Measurements from ENCODE around the gene PDLIM4.

PDLIM4 gene

GRCh38 chr5:132209901-132210545 is 47.5 kb upstream of the PDLIM4 start:
- no peak overlapping the region for H3K4me3 ChIP-seq (ENCODE audit: low read length)
- H3F3A ChIP-seq (ENCODE audit: control insufficient read depth, insufficient read depth) = no peaks in the 10 kb centered on the region
- H3K79me2 ChIP-seq (ENCODE audit: control insufficient read depth, low read length) = no peaks in the 10 kb centered on the region
- H3K9me2 ChIP-seq (replicated peaks; ENCODE audit: control insufficient read depth, low read length) = no peaks in the 10 kb centered on the region
- H4K20me1 ChIP-seq (ENCODE audit: control insufficient read depth, insufficient read depth, low read depth, low read length) = no peaks in the 10 kb centered on the region
- TF ChIP-seq CTCF (IDR thresholded peaks at IDR 0.05; ENCODE audit: low read depth, low read length, poor library complexity, severe bottlenecking) = no peak
- no peak for TF ChIP-seq EZH2phosphoT487 (IDR thresholded peaks at IDR 0.05; ENCODE audit: borderline replicate concordance, low read length)
- H3K27ac ChIP-seq (ENCODE audit: low read depth, low read length) = no peak overlapping the region
- peaks cover 12% of the 10 kb centered on the region for H3K27me3 ChIP-seq (ENCODE audit: control insufficient read depth, low read length)
- no peaks in the 10 kb centered on the region for H3K4me1 ChIP-seq (ENCODE audit: control insufficient read depth, low read length)
- no peak overlapping the region for H3K4me2 ChIP-seq (ENCODE audit: low read length)
- H3K36me3 ChIP-seq (ENCODE audit: control insufficient read depth, low read length) = no peaks in the 10 kb centered on the region
- no peaks in the 10 kb centered on the region for H3K9me3 ChIP-seq (ENCODE audit: control insufficient read depth, insufficient read depth, low read length)

DNA sequence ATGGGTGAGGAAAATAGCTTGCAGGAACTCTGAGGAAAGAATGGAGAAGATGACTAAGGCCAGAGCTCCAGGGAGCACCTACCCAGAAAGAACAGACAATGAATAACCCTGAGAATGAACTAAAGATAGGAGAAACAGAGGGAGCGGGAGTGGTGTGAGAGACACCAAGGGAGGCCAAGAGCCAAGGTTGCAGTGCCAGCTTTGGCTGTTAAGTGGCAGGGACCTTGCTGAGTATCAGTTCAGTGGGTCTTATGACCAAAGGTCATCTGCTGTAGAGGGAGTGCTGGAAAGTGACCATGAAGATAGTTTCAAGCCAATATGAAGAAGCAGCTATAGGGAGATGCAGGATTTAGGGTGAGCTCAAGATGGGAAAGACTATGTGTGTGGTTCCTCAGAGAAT is 46.6 kb upstream of the PDLIM4 start:
- no peaks in the 10 kb centered on the region for H3K4me1 ChIP-seq (ENCODE audit: control insufficient read depth, low read length)
- no peaks in the 10 kb centered on the region for H4K20me1 ChIP-seq (ENCODE audit: control insufficient read depth, insufficient read depth, low read depth, low read length)
- H3K9me3 ChIP-seq (ENCODE audit: control insufficient read depth, insufficient read depth, low read length) = no peaks in the 10 kb centered on the region
- H3K36me3 ChIP-seq (ENCODE audit: control insufficient read depth, low read length) = no peaks in the 10 kb centered on the region
- no peak overlapping the region for H3K4me2 ChIP-seq (ENCODE audit: low read length)
- no peaks in the 10 kb centered on the region for H3K9me2 ChIP-seq (replicated peaks; ENCODE audit: control insufficient read depth, low read length)
- no peaks in the 10 kb centered on the region for H3K79me2 ChIP-seq (ENCODE audit: control insufficient read depth, low read length)
- no peaks in the 10 kb centered on the region for H3F3A ChIP-seq (ENCODE audit: control insufficient read depth, insufficient read depth)
- no peak for TF ChIP-seq EZH2phosphoT487 (IDR thresholded peaks at IDR 0.05; ENCODE audit: borderline replicate concordance, low read length)
- no peak for TF ChIP-seq CTCF (IDR thresholded peaks at IDR 0.05; ENCODE audit: low read depth, low read length, poor library complexity, severe bottlenecking)
- H3K27me3 ChIP-seq (ENCODE audit: control insufficient read depth, low read length) = peaks cover 9% of the 10 kb centered on the region
- no peak overlapping the region for H3K4me3 ChIP-seq (ENCODE audit: low read length)
- no peak overlapping the region for H3K27ac ChIP-seq (ENCODE audit: low read depth, low read length)

- Histone ChIP-seq H3K36me3 (ENCODE audit: control insufficient read depth, low read length) (no peaks in the 10 kb centered on the region), H4K20me1 (ENCODE audit: control insufficient read depth, insufficient read depth, low read depth, low read length) (no peaks in the 10 kb centered on the region), H3K4me2 (ENCODE audit: low read length) (no peak overlapping the region), H3K79me2 (ENCODE audit: control insufficient read depth, low read length) (no peaks in the 10 kb centered on the region), H3K27ac (ENCODE audit: low read depth, low read length) (no peak overlapping the region), H3F3A (ENCODE audit: control insufficient read depth, insufficient read depth) (no peaks in the 10 kb centered on the region), H3K4me3 (ENCODE audit: low read length) (no peak overlapping the region), H3K4me1 (ENCODE audit: control insufficient read depth, low read length) (no peaks in the 10 kb centered on the region), H3K9me3 (ENCODE audit: control insufficient read depth, insufficient read depth, low read length) (no peaks in the 10 kb centered on the region), H3K27me3 (ENCODE audit: control insufficient read depth, low read length) (peaks cover 2% of the 10 kb centered on the region; the same call in 1 of the 2 replicates), H3K9me2 (replicated peaks; ENCODE audit: control insufficient read depth, low read length) (no peaks in the 10 kb centered on the region)
- no peak for TF ChIP-seq EZH2phosphoT487 (IDR thresholded peaks at IDR 0.05; ENCODE audit: borderline replicate concordance, low read length)
- TF ChIP-seq CTCF (IDR thresholded peaks at IDR 0.05; ENCODE audit: low read depth, low read length, poor library complexity, severe bottlenecking) = no peak
Measured at GRCh38 chr5:132211787-132212186, 45.7 kb upstream of the PDLIM4 start.
